Stomach (tissue), 9 donors: ENCODE measurements around the gene CORO1C. TPM values are rescaled to one million over a fixed set of nuclear protein-coding genes. Genes with fewer than 3 reads are reported as not detected.

ENCODE experiments used
- DNase-seq, 2 donors: peaks; one replicate each; pipeline versions ENCODE4 v3.0.0 to v3.0.0-alpha.2; 2013 to 2019
- H3K27ac ChIP-seq, 5 donors: fragments of 200-600 bp in 4 of 5; sonication (generic) in 4 of 5; one replicate each; pipeline ENCODE4 v1.5.1; 2013 to 2019; ENCODE audit warnings: mild to moderate bottlenecking in 1 of 5, moderate library complexity in 1 of 5
- H3K27me3 ChIP-seq, 3 donors: fragments of 200-600 bp; sonication (generic); one replicate each; pipeline ENCODE4 v1.5.1; 2017 to 2019; ENCODE audit warnings: mixed run types in 1 of 3
- H3K36me3 ChIP-seq, 4 donors: fragments of 200-600 bp; sonication (generic); 1 replicate in 3 of 4; 2 replicates in 1 of 4; pipeline ENCODE4 v1.5.1; 2016 to 2019
- H3K4me1 ChIP-seq, 4 donors: fragments of 200-600 bp; sonication (generic); one replicate each; pipeline ENCODE4 v1.5.1; 2016 to 2019
- H3K4me3 ChIP-seq, 4 donors: fragments of 200-600 bp; sonication (generic) in 3 of 4; one replicate each; pipeline ENCODE4 v1.5.1; 2016 to 2019; ENCODE audit warnings: mild to moderate bottlenecking in 1 of 4
- H3K9me3 ChIP-seq, 4 donors: fragments of 200-600 bp; sonication (generic); one replicate each; pipeline ENCODE4 v1.5.1; 2016 to 2019
- EP300 ChIP-seq: sonication (generic); formaldehyde crosslinking; IDR thresholded peaks from one replicate; pipeline ENCODE4 v1.6.1; 2017; ENCODE audit warnings: antibody characterized with exemption
- POLR2A ChIP-seq, 4 donors: fragments of 450-650 bp; IDR thresholded peaks; one replicate each; pipeline ENCODE4 v1.6.1; 2016; ENCODE audit warnings: antibody characterized with exemption in 4 of 4, control low read depth in 2 of 4, mild to moderate bottlenecking in 1 of 4, moderate library complexity in 1 of 4
- POLR2AphosphoS5 ChIP-seq, 3 donors: sonication (generic); formaldehyde crosslinking; IDR thresholded peaks; one replicate each; pipeline ENCODE4 v1.6.1; 2016; ENCODE audit warnings: antibody characterized with exemption in 3 of 3
- WGBS, 5 donors: extraction: QIAGEN DNeasy Blood & Tissue Kit in 3 of 5; methylation state at CpG; one replicate each; pipeline versions ENCODE4 v1.1.5 to v1.1.7; 2013 to 2018; 5-methylcytosine and 5-hydroxymethylcytosine counted together
- intact Hi-C: fragments of 100-400 bp; cut with DNase I; formaldehyde crosslinking; loops from one replicate; pipeline ENCODE4 v1.15.1; 2023; ENCODE audit warnings: low total_unique reads
- polyA plus RNA-seq, 3 donors: library from polyadenylated mRNA; stranded (reverse); fragments of 200-250 nt; gene quantifications; one replicate each; pipeline ENCODE4 v1.2.3, GENCODE V29; 2013
- total RNA-seq, 5 donors: library from RNA; depleted of rRNA; stranded (reverse); fragments of >200 nt; gene quantifications; one replicate each; pipeline versions ENCODE4 v1.1.0 to v1.2.3, GENCODE V29; 2014 to 2016
- TF ChIP-seq, protein P1 (sequence below), 7 experiments: fragments of 450-650 bp in 4 of 7; fragments of 200-600 bp in 3 of 7; sonication (generic) in 3 of 7; IDR thresholded peaks; one replicate each; pipeline ENCODE4 v1.5.1; 2016 to 2019; ENCODE audit warnings: antibody characterized with exemption in 7 of 7, control low read depth in 2 of 7, mild to moderate bottlenecking in 1 of 7
- donor health status: healthy with polysubstance abuse.
- donor health status: Bipolar disorder and iron deficiency.
- donor health status: healthy.

CORO1C gene
- total and polyA plus RNA-seq, 8 donors: 27.4 to 392 (median 143) TPM

- H3K27ac ChIP-seq: peak overlapping the region in 4 of 5 donors; percentile 65 to 93 (median 76)
- WGBS, 5 donors: 57 to 76% (median 65%) methylated on average over 2 of the region's 2 CpGs
Observed at GRCh38 chr12:108696996-108697290, 34.4 kb downstream of the CORO1C start.

GRCh38 chr12:108696111-108696995, 35.0 kb downstream of the CORO1C start:
- no peaks in the 10 kb centered on the region for H3K9me3 ChIP-seq
- peaks cover 0 to 36% (median 23%) of the 10 kb centered on the region in 4 donors for H3K36me3 ChIP-seq
- no peak for TF ChIP-seq POLR2A (IDR thresholded peaks at IDR 0.05)
- TF ChIP-seq POLR2AphosphoS5 (IDR thresholded peaks at IDR 0.05): peak; percentile 48 to 70 (median 51)
- TF ChIP-seq EP300: no peak
- 32 to 57% (median 49%) methylated on average over 9 of the region's 9 CpGs for WGBS, 5 donors
- H3K4me3 ChIP-seq: no peak overlapping the region
- no peaks in the 10 kb centered on the region for H3K27me3 ChIP-seq
- no peak for DNase-seq
- H3K27ac ChIP-seq: peak overlapping the region; percentile 64 to 93 (median 76)
- peaks cover 16 to 89% (median 63%) of the 10 kb centered on the region in 4 donors for H3K4me1 ChIP-seq
- intact Hi-C loops: no loop called here

More at GRCh38 chr12:108696996-108697290, 34.4 kb downstream of the CORO1C start:
- DNase-seq: no peak
- H3K4me3 ChIP-seq: no peak overlapping the region
- peaks cover 0 to 36% (median 23%) of the 10 kb centered on the region in 4 donors for H3K36me3 ChIP-seq
- intact Hi-C loops: no loop called here
- H3K9me3 ChIP-seq: no peaks in the 10 kb centered on the region
- H3K4me1 ChIP-seq: peaks cover 10 to 89% (median 62%) of the 10 kb centered on the region in 4 donors
- TF ChIP-seq, protein P1, sequence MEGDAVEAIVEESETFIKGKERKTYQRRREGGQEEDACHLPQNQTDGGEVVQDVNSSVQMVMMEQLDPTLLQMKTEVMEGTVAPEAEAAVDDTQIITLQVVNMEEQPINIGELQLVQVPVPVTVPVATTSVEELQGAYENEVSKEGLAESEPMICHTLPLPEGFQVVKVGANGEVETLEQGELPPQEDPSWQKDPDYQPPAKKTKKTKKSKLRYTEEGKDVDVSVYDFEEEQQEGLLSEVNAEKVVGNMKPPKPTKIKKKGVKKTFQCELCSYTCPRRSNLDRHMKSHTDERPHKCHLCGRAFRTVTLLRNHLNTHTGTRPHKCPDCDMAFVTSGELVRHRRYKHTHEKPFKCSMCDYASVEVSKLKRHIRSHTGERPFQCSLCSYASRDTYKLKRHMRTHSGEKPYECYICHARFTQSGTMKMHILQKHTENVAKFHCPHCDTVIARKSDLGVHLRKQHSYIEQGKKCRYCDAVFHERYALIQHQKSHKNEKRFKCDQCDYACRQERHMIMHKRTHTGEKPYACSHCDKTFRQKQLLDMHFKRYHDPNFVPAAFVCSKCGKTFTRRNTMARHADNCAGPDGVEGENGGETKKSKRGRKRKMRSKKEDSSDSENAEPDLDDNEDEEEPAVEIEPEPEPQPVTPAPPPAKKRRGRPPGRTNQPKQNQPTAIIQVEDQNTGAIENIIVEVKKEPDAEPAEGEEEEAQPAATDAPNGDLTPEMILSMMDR (IDR thresholded peaks at IDR 0.05): no peak
- no peak for TF ChIP-seq POLR2A (IDR thresholded peaks at IDR 0.05)
- no peak for TF ChIP-seq POLR2AphosphoS5 (IDR thresholded peaks at IDR 0.05)
- TF ChIP-seq EP300: no peak
- H3K27me3 ChIP-seq: no peaks in the 10 kb centered on the region

- H3K27me3 ChIP-seq: no peaks in the 10 kb centered on the region
- H3K27ac ChIP-seq: peak overlapping the region; percentile 36 to 93 (median 65)
- intact Hi-C loops: no loop called here
- no peaks in the 10 kb centered on the region for H3K9me3 ChIP-seq
- no peak for DNase-seq
- H3K4me1 ChIP-seq: peaks cover 23 to 91% (median 69%) of the 10 kb centered on the region in 4 donors
- no peak overlapping the region for H3K4me3 ChIP-seq
- H3K36me3 ChIP-seq: peaks cover 0 to 24% (median 17%) of the 10 kb centered on the region in 4 donors
- TF ChIP-seq POLR2A (IDR thresholded peaks at IDR 0.05) (no peak), EP300 (no peak), POLR2AphosphoS5 (IDR thresholded peaks at IDR 0.05) (peak in 2 of 3 donors; percentile 15 to 58)
- TF ChIP-seq, protein P1 (IDR thresholded peaks at IDR 0.05): no peak
- WGBS, 5 donors: 26 to 61% (median 38%) methylated on average over 2 of the region's 2 CpGs
Observed at GRCh38 chr12:108694812-108695278, 36.5 kb downstream of the CORO1C start.

DNA sequence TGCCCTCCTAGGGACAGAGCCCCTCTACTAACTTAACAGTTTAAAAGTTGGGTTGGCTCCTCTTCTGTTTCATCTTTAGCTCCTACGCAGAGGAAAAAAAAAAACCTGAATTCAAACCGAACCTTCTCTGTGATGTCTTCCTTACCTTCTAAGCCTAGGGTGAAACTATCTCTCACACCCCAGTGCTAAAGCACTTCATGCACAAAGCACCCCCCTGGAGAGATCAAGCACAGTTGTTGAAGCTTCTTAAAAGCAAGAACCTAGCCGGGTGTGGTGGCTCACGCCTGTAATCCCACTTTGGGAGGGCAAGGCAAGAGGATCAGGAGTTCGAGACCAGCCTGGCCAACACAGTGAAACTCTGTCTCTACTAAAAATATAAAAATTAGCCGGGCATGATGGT, 37.6 kb downstream of the CORO1C start:
- Histone ChIP-seq H3K27me3 (no peaks in the 10 kb centered on the region), H3K27ac (peak overlapping the region in 4 of 5 donors; percentile 86 to 93 (median 90)), H3K4me1 (peaks cover 31 to 91% (median 79%) of the 10 kb centered on the region in 4 donors), H3K36me3 (peaks cover 0 to 13% (median 6%) of the 10 kb centered on the region in 4 donors), H3K4me3 (no peak overlapping the region), H3K9me3 (no peaks in the 10 kb centered on the region)
- no peak for DNase-seq
- intact Hi-C loops: no loop called here
- 86 to 97% (median 93%) methylated on average over 6 of the region's 6 CpGs for whole genome bisulfite sequencing, 5 donors
- TF ChIP-seq, protein P1 (IDR thresholded peaks at IDR 0.05): no peak
- TF ChIP-seq EP300 (no peak), POLR2AphosphoS5 (IDR thresholded peaks at IDR 0.05) (no peak), POLR2A (IDR thresholded peaks at IDR 0.05) (no peak)
